HepG2 (cell line): ENCODE data around the gene RAP1GAP2. TPM values are rescaled to one million over a fixed set of nuclear protein-coding genes. Genes with fewer than 3 reads are reported as not detected.

Experiments
- AGO1 ChIP-seq: fragments of 200-400 bp; formaldehyde crosslinking; IDR thresholded peaks from 2 replicates; pipeline ENCODE4 v1.6.1; 2017; ENCODE audit warnings: mild to moderate bottlenecking, low read depth, low read length, moderate library complexity; ENCODE audit not compliant: poor library complexity, severe bottlenecking
- BRD4 ChIP-seq: sonication (generic); formaldehyde crosslinking; IDR thresholded peaks from 2 replicates; pipeline ENCODE4 v1.4.0; 2020; ENCODE audit warnings: missing genetic modification reagents
- CEBPG ChIP-seq: IDR thresholded peaks from 2 replicates; pipeline ENCODE4 v1.6.1; 2016
- FOXK1 ChIP-seq: sonication (generic); formaldehyde crosslinking; IDR thresholded peaks from 2 replicates; pipeline ENCODE4 v1.4.0; 2020; ENCODE audit warnings: low read depth, missing genetic modification reagents, borderline replicate concordance
- GFI1 ChIP-seq: sonication (generic); formaldehyde crosslinking; IDR thresholded peaks from 2 replicates; pipeline ENCODE4 v1.5.0; 2020; ENCODE audit warnings: missing genetic modification reagents, mild to moderate bottlenecking, borderline replicate concordance
- HNF1A ChIP-seq, 2 experiments: sonication (generic) in 1 of 2; formaldehyde crosslinking in 1 of 2; IDR thresholded peaks; 2 replicates each; pipeline versions ENCODE4 v1.4.0 to v1.6.1; 2016 to 2020; ENCODE audit warnings: borderline replicate concordance in 1 of 2, low read depth in 1 of 2, mild to moderate bottlenecking in 1 of 2, missing genetic modification reagents in 1 of 2
- MAF1 ChIP-seq: sonication (generic); formaldehyde crosslinking; IDR thresholded peaks from 2 replicates; pipeline ENCODE4 v1.5.0; 2020; ENCODE audit warnings: missing genetic modification reagents, borderline replicate concordance
- MED1 ChIP-seq: sonication (generic); formaldehyde crosslinking; IDR thresholded peaks from 2 replicates; pipeline ENCODE4 v1.4.0; 2020; ENCODE audit warnings: missing genetic modification reagents
- MEIS1 ChIP-seq: sonication (generic); formaldehyde crosslinking; IDR thresholded peaks from 2 replicates; pipeline ENCODE4 v1.9.0; 2021; ENCODE audit warnings: mild to moderate bottlenecking, missing genetic modification reagents, moderate library complexity, borderline replicate concordance
- NCOA2 ChIP-seq: sonication (generic); formaldehyde crosslinking; IDR thresholded peaks from 2 replicates; pipeline ENCODE4 v1.8.0; 2022; ENCODE audit warnings: inconsistent platforms
- NR1H2 ChIP-seq: sonication (generic); formaldehyde crosslinking; IDR thresholded peaks from 2 replicates; pipeline ENCODE4 v1.8.1; 2022; ENCODE audit warnings: low read depth, missing genetic modification reagents, borderline replicate concordance
- PHF5A ChIP-seq: IDR thresholded peaks from one replicate; pipeline ENCODE4 v1.6.1; 2018; ENCODE audit warnings: low read depth, missing genetic modification reagents; ENCODE audit not compliant: unreplicated experiment
- RCOR2 ChIP-seq: IDR thresholded peaks from 2 replicates; pipeline ENCODE4 v1.6.1; 2016; ENCODE audit warnings: missing biosample characterization, missing genetic modification reagents
- SOX13 ChIP-seq, 3 experiments: fragments of 450-650 bp in 1 of 3; sonication (generic) in 1 of 3; formaldehyde crosslinking in 1 of 3; IDR thresholded peaks in 2 of 3; conservative IDR thresholded peaks in 1 of 3; 2 replicates each; pipeline versions ENCODE4 v1.5.0 to v1.6.1; 2016 to 2020; ENCODE audit warnings: antibody characterized with exemption in 1 of 3, mild to moderate bottlenecking in 1 of 3, missing compliant biosample characterization in 1 of 3, missing genetic modification reagents in 1 of 3, moderate library complexity in 1 of 3
- ZBTB38 ChIP-seq: sonication (generic); formaldehyde crosslinking; IDR thresholded peaks from 2 replicates; pipeline ENCODE4 v1.5.1; 2020; ENCODE audit warnings: mild to moderate bottlenecking, missing genetic modification reagents
- ZNF460 ChIP-seq: sonication (generic); formaldehyde crosslinking; IDR thresholded peaks from 2 replicates; pipeline ENCODE4 v1.5.1; 2020; ENCODE audit warnings: missing genetic modification reagents, mild to moderate bottlenecking, borderline replicate concordance
- ZNF563 ChIP-seq: sonication (generic); formaldehyde crosslinking; IDR thresholded peaks from 2 replicates; pipeline ENCODE4 v1.8.0; 2022; ENCODE audit warnings: mild to moderate bottlenecking, moderate library complexity, missing genetic modification reagents
- ZNF740 ChIP-seq: sonication (generic); formaldehyde crosslinking; IDR thresholded peaks from 2 replicates; pipeline ENCODE4 v1.4.0; 2020; ENCODE audit warnings: missing genetic modification reagents
- ZSCAN22 ChIP-seq: sonication (generic); formaldehyde crosslinking; IDR thresholded peaks from 2 replicates; pipeline ENCODE4 v1.4.0; 2020; ENCODE audit warnings: mild to moderate bottlenecking, missing genetic modification reagents
- polyA plus RNA-seq, 8 experiments: library from polyadenylated mRNA; depleted of rRNA in 3 of 8; stranded (reverse) in 7 of 8; unstranded in 1 of 8; fragments of >200 nt; fragmentation: Illumina TruSeq in 4 of 8; extraction: Trizol in 4 of 8; gene quantifications; 2 replicates each; pipeline versions ENCODE4 v1.2.1 to v1.2.3, GENCODE V29; 2011 to 2016; ENCODE audit warnings: low read depth in 4 of 8, missing spikeins in 1 of 8, mixed read lengths in 1 of 8; ENCODE audit not compliant: insufficient read depth in 1 of 8
- total RNA-seq, 5 experiments: library from RNA; depleted of rRNA; stranded (reverse); fragments of >200 nt; fragmentation: Illumina TruSeq; extraction: Trizol; gene quantifications; 2 replicates each; pipeline ENCODE4 v1.2.3, GENCODE V29; 2016; ENCODE audit warnings: low read depth in 1 of 5
- TF ChIP-seq, protein P1 (sequence below): sonication (generic); IDR thresholded peaks from 2 replicates; pipeline ENCODE4 v1.6.1; 2016; ENCODE audit warnings: low read depth, borderline replicate concordance
- TF ChIP-seq, protein P2 (sequence below): sonication (generic); formaldehyde crosslinking; IDR thresholded peaks from 2 replicates; pipeline ENCODE4 v1.9.0; 2022; ENCODE audit warnings: missing genetic modification reagents, mild to moderate bottlenecking, borderline replicate concordance
- TF ChIP-seq, protein P3 (sequence below): sonication (generic); formaldehyde crosslinking; IDR thresholded peaks from 2 replicates; pipeline ENCODE4 v1.4.0; 2020; ENCODE audit warnings: mild to moderate bottlenecking, missing genetic modification reagents

RAP1GAP2 gene
- total and polyA plus RNA-seq, 2 of the 13 experiments (the other 11 are each of a cell fraction or from before 2014, with no cell fraction given): 10.9 to 12.0 TPM

DNA sequence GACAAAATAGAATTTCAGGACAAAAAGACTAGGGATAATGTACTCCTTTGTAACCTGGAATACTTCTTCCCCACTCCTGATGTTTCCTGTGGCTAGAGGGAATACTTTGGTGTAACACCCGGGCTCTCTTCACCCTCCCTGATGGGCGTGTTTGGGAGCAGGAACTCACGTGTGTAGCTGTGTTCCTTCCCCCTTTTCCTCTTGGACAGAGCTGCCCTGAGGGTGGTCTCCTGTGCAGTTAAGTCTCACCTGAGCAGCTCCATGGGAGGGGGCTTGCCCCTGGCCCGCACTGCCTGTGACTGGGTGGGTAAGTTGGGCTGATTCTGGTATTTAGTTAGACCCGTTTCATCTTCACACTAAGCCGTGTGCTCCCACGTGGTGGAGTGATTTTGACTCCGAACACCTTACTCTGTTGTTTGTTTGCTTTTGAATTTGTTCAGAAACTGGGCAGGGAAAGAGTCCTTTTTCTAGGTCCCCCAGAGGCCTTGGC lies 179.3 kb downstream of the RAP1GAP2 start (continued):
- TF ChIP-seq NCOA2 (CRISPR knock-in tag): peak; percentile 46
- TF ChIP-seq MEIS1: no peak
- TF ChIP-seq, protein P1, sequence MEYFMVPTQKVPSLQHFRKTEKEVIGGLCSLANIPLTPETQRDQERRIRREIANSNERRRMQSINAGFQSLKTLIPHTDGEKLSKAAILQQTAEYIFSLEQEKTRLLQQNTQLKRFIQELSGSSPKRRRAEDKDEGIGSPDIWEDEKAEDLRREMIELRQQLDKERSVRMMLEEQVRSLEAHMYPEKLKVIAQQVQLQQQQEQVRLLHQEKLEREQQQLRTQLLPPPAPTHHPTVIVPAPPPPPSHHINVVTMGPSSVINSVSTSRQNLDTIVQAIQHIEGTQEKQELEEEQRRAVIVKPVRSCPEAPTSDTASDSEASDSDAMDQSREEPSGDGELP: no peak
- TF ChIP-seq, protein P2, sequence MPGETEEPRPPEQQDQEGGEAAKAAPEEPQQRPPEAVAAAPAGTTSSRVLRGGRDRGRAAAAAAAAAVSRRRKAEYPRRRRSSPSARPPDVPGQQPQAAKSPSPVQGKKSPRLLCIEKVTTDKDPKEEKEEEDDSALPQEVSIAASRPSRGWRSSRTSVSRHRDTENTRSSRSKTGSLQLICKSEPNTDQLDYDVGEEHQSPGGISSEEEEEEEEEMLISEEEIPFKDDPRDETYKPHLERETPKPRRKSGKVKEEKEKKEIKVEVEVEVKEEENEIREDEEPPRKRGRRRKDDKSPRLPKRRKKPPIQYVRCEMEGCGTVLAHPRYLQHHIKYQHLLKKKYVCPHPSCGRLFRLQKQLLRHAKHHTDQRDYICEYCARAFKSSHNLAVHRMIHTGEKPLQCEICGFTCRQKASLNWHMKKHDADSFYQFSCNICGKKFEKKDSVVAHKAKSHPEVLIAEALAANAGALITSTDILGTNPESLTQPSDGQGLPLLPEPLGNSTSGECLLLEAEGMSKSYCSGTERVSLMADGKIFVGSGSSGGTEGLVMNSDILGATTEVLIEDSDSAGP: peak; percentile 66
- TF ChIP-seq MAF1 (CRISPR knock-in tag): no peak
- TF ChIP-seq ZBTB38: peak; percentile 44; the same call in 1 of the 2 replicates
- TF ChIP-seq PHF5A (CRISPR knock-in tag): no peak
- TF ChIP-seq AGO1: no peak
- 0 out of 2 replicates have a peak, but pooled peaks have one; percentile 33 for TF ChIP-seq SOX13 (IDR thresholded peaks at IDR 0.05)
- TF ChIP-seq SOX13 (CRISPR knock-in tag; conservative IDR thresholded peaks at IDR 0.05 in 1 of 2, IDR thresholded peaks at IDR 0.05 in 1 of 2): peak in 1 of 2 experiments; percentile 59; a peak in 1 of 4 replicates
- peak; percentile 81 for TF ChIP-seq MED1 (CRISPR knock-in tag)
- TF ChIP-seq NR1H2 (CRISPR knock-in tag): no peak
- no peak for TF ChIP-seq HNF1A (IDR thresholded peaks at IDR 0.05; ENCODE audit: low read depth)
- no peak for TF ChIP-seq HNF1A (CRISPR knock-in tag; IDR thresholded peaks at IDR 0.05; ENCODE audit: borderline replicate concordance)
- TF ChIP-seq, protein P3, sequence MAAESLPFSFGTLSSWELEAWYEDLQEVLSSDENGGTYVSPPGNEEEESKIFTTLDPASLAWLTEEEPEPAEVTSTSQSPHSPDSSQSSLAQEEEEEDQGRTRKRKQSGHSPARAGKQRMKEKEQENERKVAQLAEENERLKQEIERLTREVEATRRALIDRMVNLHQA (CRISPR knock-in tag): no peak
- TF ChIP-seq BRD4: peak; percentile 81
- peak; percentile 28; the same call in 1 of the 2 replicates for TF ChIP-seq CEBPG (CRISPR knock-in tag)
- no peak; the same call in 1 of the 2 replicates for TF ChIP-seq ZSCAN22
- no peak for TF ChIP-seq ZNF460
- TF ChIP-seq FOXK1 (CRISPR knock-in tag): peak; percentile 63; the same call in 1 of the 2 replicates
- 0 out of 2 replicates have a peak, but pooled peaks have one; percentile 31 for TF ChIP-seq GFI1
- no peak for TF ChIP-seq ZNF740
- TF ChIP-seq RCOR2 (CRISPR knock-in tag): peak; percentile 46; the same call in 1 of the 2 replicates
- TF ChIP-seq ZNF563 (CRISPR knock-in tag): no peak
